ENCODE data around the gene HOXC11.

The HOXC11 gene

GRCh38 chr12:53978477-53979356, 5.8 kb downstream of the HOXC11 start:
- Histone ChIP-seq H3K9me3 (ENCODE audit: low read length) (no peaks in the 10 kb centered on the region), H3K9ac (ENCODE audit: low read length) (no peak overlapping the region), H3K27ac (ENCODE audit: low read depth, low read length) (no peak overlapping the region), H3K27me3 (ENCODE audit: control insufficient read depth in 1 of 2, insufficient read depth in 2 of 2, low read length in 2 of 2) (peaks cover 56 to 86% of the 10 kb centered on the region in 2 donors), H3K36me3 (ENCODE audit: insufficient read depth, low read length) (no peaks in the 10 kb centered on the region), H3K4me3 (ENCODE audit: low read depth in 1 of 2, low read length in 2 of 2) (no peak overlapping the region), H3K4me1 (ENCODE audit: insufficient read depth, low read length) (no peaks in the 10 kb centered on the region)

- no peak overlapping the region for H3K27ac ChIP-seq (ENCODE audit: low read depth, low read length)
- no peaks in the 10 kb centered on the region for H3K9me3 ChIP-seq (ENCODE audit: low read length)
- H3K36me3 ChIP-seq (ENCODE audit: insufficient read depth, low read length), result no peaks in the 10 kb centered on the region
- H3K27me3 ChIP-seq (ENCODE audit: control insufficient read depth in 1 of 2, insufficient read depth in 2 of 2, low read length in 2 of 2), result peaks cover 57 to 83% of the 10 kb centered on the region in 2 donors
- H3K9ac ChIP-seq (ENCODE audit: low read length), result no peak overlapping the region
- no peak overlapping the region for H3K4me3 ChIP-seq (ENCODE audit: low read depth in 1 of 2, low read length in 2 of 2)
- H3K4me1 ChIP-seq (ENCODE audit: insufficient read depth, low read length), result peaks cover 4% of the 10 kb centered on the region
Observed at GRCh38 chr12:53980104-53980801, 7.3 kb downstream of the HOXC11 start.

- peaks cover 11% of the 10 kb centered on the region for H3K4me1 ChIP-seq (ENCODE audit: insufficient read depth, low read length)
- H3K27me3 ChIP-seq (ENCODE audit: control insufficient read depth in 1 of 2, insufficient read depth in 2 of 2, low read length in 2 of 2), result peaks cover 60 to 83% of the 10 kb centered on the region in 2 donors
- H3K4me3 ChIP-seq (ENCODE audit: low read depth in 1 of 2, low read length in 2 of 2), result no peak overlapping the region
- no peak overlapping the region for H3K27ac ChIP-seq (ENCODE audit: low read depth, low read length)
- no peaks in the 10 kb centered on the region for H3K9me3 ChIP-seq (ENCODE audit: low read length)
- no peaks in the 10 kb centered on the region for H3K36me3 ChIP-seq (ENCODE audit: insufficient read depth, low read length)
- H3K9ac ChIP-seq (ENCODE audit: low read length), result no peak overlapping the region
Observed at GRCh38 chr12:53980802-53981496, 8.0 kb downstream of the HOXC11 start.

GRCh38 chr12:53981634-53982565, 9.0 kb downstream of the HOXC11 start:
- H3K27me3 ChIP-seq (ENCODE audit: control insufficient read depth in 1 of 2, insufficient read depth in 2 of 2, low read length in 2 of 2), result peaks cover 56 to 83% of the 10 kb centered on the region in 2 donors
- peaks cover 17% of the 10 kb centered on the region for H3K4me1 ChIP-seq (ENCODE audit: insufficient read depth, low read length)
- no peaks in the 10 kb centered on the region for H3K36me3 ChIP-seq (ENCODE audit: insufficient read depth, low read length)
- no peaks in the 10 kb centered on the region for H3K9me3 ChIP-seq (ENCODE audit: low read length)
- H3K27ac ChIP-seq (ENCODE audit: low read depth, low read length), result no peak overlapping the region
- no peak overlapping the region for H3K4me3 ChIP-seq (ENCODE audit: low read depth in 1 of 2, low read length in 2 of 2)
- no peak overlapping the region for H3K9ac ChIP-seq (ENCODE audit: low read length)

GRCh38 chr12:53982648-53983567, 10.0 kb downstream of the HOXC11 start:
- H3K27ac ChIP-seq (ENCODE audit: low read depth, low read length), result no peak overlapping the region
- peaks cover 51 to 83% of the 10 kb centered on the region in 2 donors for H3K27me3 ChIP-seq (ENCODE audit: control insufficient read depth in 1 of 2, insufficient read depth in 2 of 2, low read length in 2 of 2)
- H3K9me3 ChIP-seq (ENCODE audit: low read length), result no peaks in the 10 kb centered on the region
- H3K4me1 ChIP-seq (ENCODE audit: insufficient read depth, low read length), result peaks cover 17% of the 10 kb centered on the region
- no peak overlapping the region for H3K4me3 ChIP-seq (ENCODE audit: low read depth in 1 of 2, low read length in 2 of 2)
- H3K36me3 ChIP-seq (ENCODE audit: insufficient read depth, low read length), result no peaks in the 10 kb centered on the region
- no peak overlapping the region for H3K9ac ChIP-seq (ENCODE audit: low read length)

DNA sequence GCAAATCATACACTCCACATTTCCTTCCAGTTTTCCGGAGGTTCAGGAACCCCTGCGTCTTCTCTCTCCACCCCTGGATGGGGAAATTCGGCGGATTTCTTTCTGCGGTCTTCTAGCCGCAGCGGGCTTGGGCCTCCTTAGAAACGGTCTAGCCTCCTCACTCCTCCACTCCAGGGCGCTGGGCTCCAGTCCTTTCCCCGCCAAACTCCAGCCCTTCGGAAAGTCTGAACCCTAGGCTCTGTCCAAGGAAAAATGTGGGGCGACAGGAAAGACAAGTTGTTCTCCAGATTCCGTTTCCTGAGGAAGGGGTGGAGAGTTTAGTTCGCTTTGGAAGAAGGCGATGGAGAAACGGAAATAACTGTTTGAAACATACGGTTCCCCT, 10.6 kb downstream of the HOXC11 start:
- no peak overlapping the region for H3K27ac ChIP-seq (ENCODE audit: low read depth, low read length)
- H3K36me3 ChIP-seq (ENCODE audit: insufficient read depth, low read length), result no peaks in the 10 kb centered on the region
- peaks cover 55 to 85% of the 10 kb centered on the region in 2 donors for H3K27me3 ChIP-seq (ENCODE audit: control insufficient read depth in 1 of 2, insufficient read depth in 2 of 2, low read length in 2 of 2)
- H3K9me3 ChIP-seq (ENCODE audit: low read length), result no peaks in the 10 kb centered on the region
- no peak overlapping the region for H3K4me3 ChIP-seq (ENCODE audit: low read depth in 1 of 2, low read length in 2 of 2)
- H3K4me1 ChIP-seq (ENCODE audit: insufficient read depth, low read length), result peaks cover 17% of the 10 kb centered on the region
- H3K9ac ChIP-seq (ENCODE audit: low read length), result no peak overlapping the region

- Histone ChIP-seq H3K27me3 (ENCODE audit: control insufficient read depth in 1 of 2, insufficient read depth in 2 of 2, low read length in 2 of 2) (peaks cover 59 to 85% of the 10 kb centered on the region in 2 donors), H3K9ac (ENCODE audit: low read length) (no peak overlapping the region), H3K4me1 (ENCODE audit: insufficient read depth, low read length) (peaks cover 17% of the 10 kb centered on the region), H3K27ac (ENCODE audit: low read depth, low read length) (no peak overlapping the region), H3K9me3 (ENCODE audit: low read length) (no peaks in the 10 kb centered on the region), H3K36me3 (ENCODE audit: insufficient read depth, low read length) (no peaks in the 10 kb centered on the region), H3K4me3 (ENCODE audit: low read depth in 1 of 2, low read length in 2 of 2) (no peak overlapping the region)
Observed at GRCh38 chr12:53983950-53984572, 11.1 kb downstream of the HOXC11 start.

- H3K27me3 ChIP-seq (ENCODE audit: control insufficient read depth in 1 of 2, insufficient read depth in 2 of 2, low read length in 2 of 2), result peaks cover 61 to 88% of the 10 kb centered on the region in 2 donors
- peaks cover 20% of the 10 kb centered on the region for H3K4me1 ChIP-seq (ENCODE audit: insufficient read depth, low read length)
- H3K4me3 ChIP-seq (ENCODE audit: low read depth in 1 of 2, low read length in 2 of 2), result peak within 1 kb of the TSS; percentile 22 to 63
- H3K9me3 ChIP-seq (ENCODE audit: low read length), result no peaks in the 10 kb centered on the region
- H3K9ac ChIP-seq (ENCODE audit: low read length), result no peak within 1 kb of the TSS
- no peak within 1 kb of the TSS for H3K27ac ChIP-seq (ENCODE audit: low read depth, low read length)
- H3K36me3 ChIP-seq (ENCODE audit: insufficient read depth, low read length), result no peaks in the 10 kb centered on the region
Observed at GRCh38 chr12:53984901-53985691, 12.2 kb downstream of the HOXC11 start, which contains the start of gene HOXC10. Gene HOXC10, plus strand, starts transcription at chr12:53985146. Its CDS starts 114 bp downstream, at chr12:53985260.

DNA sequence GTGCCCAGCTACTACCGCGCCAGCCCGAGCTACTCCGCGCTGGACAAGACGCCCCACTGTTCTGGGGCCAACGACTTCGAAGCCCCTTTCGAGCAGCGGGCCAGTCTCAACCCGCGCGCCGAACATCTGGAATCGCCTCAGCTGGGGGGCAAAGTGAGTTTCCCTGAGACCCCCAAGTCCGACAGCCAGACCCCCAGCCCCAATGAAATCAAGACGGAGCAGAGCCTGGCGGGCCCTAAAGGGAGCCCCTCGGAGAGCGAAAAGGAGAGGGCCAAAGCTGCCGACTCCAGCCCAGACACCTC, 12.7 kb downstream of the HOXC11 start:
- H3K4me1 ChIP-seq (ENCODE audit: insufficient read depth, low read length), result peaks cover 20% of the 10 kb centered on the region
- peaks cover 64 to 90% of the 10 kb centered on the region in 2 donors for H3K27me3 ChIP-seq (ENCODE audit: control insufficient read depth in 1 of 2, insufficient read depth in 2 of 2, low read length in 2 of 2)
- no peaks in the 10 kb centered on the region for H3K9me3 ChIP-seq (ENCODE audit: low read length)
- no peaks in the 10 kb centered on the region for H3K36me3 ChIP-seq (ENCODE audit: insufficient read depth, low read length)
- H3K27ac ChIP-seq (ENCODE audit: low read depth, low read length), result no peak overlapping the region
- no peak overlapping the region for H3K9ac ChIP-seq (ENCODE audit: low read length)
- H3K4me3 ChIP-seq (ENCODE audit: low read depth in 1 of 2, low read length in 2 of 2), result peak overlapping the region; percentile 20 to 63
